WI38 (cell line): ENCODE results near the gene SIGLEC11.

ENCODE experiments used
- H3K4me3 ChIP-seq: 2 replicates; pipeline ENCODE4 v1.5.1; 2011; ENCODE audit warnings: low read depth, mild to moderate bottlenecking, control low read depth, low read length
- TF ChIP-seq, protein P1 (sequence below): IDR thresholded peaks from 2 replicates; pipeline ENCODE4 v1.5.1; 2012; ENCODE audit warnings: low read depth, mild to moderate bottlenecking, control low read depth, low read length

The SIGLEC11 gene

DNA sequence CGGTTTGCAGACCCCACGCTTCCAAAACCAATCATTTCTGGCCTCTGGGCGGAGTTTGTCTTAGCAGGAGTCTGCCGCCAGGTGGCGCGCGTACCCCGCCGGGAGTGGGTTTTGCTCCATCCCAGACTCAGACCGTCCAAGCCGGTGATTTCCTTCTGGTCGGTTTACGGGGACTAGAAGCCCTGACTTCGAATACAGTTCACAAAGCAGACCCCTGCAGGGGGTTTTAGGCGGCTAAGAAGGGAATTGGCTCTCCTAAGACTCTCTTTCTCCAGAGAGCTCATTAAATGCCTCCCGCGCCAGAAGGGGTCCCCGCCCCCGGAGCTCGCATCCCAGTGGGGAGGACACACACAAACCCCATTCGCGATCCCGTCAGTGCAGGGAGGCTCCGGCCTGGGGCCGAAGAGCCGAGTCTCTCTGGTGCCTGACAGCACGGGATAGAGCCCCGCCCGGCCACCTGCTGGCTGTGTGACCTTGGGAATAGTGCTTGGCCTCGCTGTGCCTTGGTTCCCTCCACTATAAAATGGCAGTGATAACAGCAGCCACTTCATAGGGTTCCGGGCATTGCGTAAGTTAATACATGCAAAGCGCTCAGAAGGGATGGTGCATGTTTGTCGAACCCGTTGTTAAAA is 23.1 kb downstream of the SIGLEC11 start:
- TF ChIP-seq, protein P1, sequence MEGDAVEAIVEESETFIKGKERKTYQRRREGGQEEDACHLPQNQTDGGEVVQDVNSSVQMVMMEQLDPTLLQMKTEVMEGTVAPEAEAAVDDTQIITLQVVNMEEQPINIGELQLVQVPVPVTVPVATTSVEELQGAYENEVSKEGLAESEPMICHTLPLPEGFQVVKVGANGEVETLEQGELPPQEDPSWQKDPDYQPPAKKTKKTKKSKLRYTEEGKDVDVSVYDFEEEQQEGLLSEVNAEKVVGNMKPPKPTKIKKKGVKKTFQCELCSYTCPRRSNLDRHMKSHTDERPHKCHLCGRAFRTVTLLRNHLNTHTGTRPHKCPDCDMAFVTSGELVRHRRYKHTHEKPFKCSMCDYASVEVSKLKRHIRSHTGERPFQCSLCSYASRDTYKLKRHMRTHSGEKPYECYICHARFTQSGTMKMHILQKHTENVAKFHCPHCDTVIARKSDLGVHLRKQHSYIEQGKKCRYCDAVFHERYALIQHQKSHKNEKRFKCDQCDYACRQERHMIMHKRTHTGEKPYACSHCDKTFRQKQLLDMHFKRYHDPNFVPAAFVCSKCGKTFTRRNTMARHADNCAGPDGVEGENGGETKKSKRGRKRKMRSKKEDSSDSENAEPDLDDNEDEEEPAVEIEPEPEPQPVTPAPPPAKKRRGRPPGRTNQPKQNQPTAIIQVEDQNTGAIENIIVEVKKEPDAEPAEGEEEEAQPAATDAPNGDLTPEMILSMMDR: peak; percentile 82
- H3K4me3 ChIP-seq: peak overlapping the region; percentile 54

DNA sequence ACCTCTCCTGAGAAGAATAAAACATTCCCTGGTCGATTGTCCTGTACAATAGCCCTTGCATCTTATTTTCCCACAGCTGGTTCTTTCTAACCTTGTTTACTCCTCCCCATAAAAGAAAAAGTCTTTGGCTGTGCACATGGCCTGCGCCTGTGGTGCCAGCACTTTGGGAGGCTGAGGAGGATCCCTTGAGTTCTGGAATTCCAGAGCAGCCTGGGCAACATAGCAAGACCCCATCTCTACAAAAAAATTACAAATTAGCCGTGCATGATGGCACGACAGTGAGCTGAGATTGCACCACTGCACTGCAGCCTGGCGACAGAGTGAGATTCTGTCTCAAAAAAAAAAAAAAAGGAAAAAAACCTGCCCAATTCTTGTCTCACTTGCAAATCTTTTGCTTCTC is 24.4 kb downstream of the SIGLEC11 start:
- H3K4me3 ChIP-seq: no peak overlapping the region
- TF ChIP-seq, protein P1: no peak

DNA sequence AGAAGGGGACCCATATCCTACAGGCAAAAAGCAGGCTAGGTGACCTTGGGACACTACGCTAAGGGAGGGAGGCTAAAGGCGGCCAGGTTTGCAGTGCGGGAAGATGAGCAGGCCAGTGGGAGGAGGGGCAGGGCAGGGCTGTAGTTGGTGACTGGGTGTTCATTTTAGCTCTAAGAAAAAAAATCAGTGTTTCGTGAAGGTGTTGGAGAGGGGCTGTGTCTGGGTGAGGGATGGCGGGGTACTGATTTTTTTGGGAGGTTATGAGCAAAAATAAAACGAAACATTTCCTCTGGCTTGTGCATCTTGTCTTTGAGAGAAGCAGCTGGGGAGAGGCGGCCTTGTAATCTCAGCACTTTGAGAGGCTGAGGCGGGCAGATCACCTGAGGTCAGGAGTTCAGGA is 27.3 kb downstream of the SIGLEC11 start:
- H3K4me3 ChIP-seq: no peak overlapping the region
- TF ChIP-seq, protein P1: no peak

DNA sequence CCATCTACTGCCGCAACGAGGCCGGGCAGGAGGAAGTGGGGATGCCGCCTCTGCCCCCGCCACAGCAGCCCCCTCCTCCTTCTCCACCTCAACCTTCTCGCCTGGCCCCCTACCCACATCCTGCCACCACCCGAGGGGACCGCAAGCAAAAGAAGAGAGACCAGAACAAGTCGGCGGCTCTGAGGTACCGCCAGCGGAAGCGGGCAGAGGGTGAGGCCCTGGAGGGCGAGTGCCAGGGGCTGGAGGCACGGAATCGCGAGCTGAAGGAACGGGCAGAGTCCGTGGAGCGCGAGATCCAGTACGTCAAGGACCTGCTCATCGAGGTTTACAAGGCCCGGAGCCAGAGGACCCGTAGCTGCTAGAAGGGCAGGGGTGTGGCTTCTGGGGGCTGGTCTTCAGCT is 28.2 kb downstream of the SIGLEC11 start:
- H3K4me3 ChIP-seq: no peak overlapping the region

DNA sequence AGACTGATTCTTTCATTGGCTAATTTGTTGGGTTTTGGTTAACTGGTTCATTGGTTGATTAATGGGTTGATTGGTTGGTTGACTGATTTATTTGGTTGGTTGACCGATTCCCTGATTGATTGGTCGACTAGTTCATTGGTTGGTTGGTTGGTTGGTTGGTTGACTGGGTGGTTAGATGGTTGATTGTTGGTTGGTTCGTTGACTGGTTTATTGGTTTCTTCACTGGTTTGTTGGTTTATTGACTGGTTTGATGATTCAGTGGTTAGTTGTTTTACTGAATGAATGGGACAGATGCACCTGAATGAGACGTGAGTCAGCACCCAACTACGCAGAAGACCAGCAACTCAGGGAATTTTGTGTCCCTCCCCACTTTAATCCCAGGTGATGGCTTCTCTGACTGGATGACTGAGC is 28.9 kb downstream of the SIGLEC11 start:
- H3K4me3 ChIP-seq: no peak overlapping the region
- TF ChIP-seq, protein P1: no peak

More for the DNA sequence above, 28.2 kb downstream of the SIGLEC11 start:
- TF ChIP-seq, protein P1: no peak

DNA sequence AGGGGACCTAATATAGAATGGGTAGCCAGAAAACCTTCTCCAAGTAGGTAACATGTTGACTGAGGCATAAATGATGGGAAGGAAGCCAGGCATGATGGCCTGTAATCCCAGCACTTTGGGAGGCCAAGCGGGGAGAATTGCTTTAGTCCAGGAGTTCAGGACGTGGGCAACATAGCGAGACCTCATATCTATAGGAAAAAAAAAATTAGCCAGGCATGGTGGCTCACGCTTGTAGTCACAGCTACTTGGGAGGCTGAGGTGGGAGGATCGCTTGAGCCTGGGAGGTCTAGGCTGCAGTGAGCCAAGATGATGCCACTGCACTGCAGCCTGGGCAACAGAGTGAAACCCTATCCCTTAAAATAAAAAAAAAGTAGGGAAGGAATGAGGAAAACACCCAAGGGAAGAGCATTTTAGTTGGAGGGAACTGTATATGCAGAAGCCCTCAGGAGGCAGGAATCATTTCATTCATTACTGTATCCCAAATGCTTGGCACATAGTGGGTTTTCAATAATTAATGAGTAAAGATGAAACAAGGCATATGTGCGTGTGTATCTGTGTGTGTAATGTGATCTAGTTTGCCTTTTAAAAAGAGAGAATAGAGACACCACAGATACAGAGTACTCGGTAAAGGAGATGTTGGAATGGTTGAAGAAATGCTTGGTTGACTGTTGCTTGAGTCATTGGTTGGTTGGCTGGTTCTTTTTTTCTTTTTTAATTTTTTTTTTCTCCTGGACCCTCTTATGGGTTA is 29.5 kb downstream of the SIGLEC11 start:
- TF ChIP-seq, protein P1: no peak
- H3K4me3 ChIP-seq: no peak overlapping the region

DNA sequence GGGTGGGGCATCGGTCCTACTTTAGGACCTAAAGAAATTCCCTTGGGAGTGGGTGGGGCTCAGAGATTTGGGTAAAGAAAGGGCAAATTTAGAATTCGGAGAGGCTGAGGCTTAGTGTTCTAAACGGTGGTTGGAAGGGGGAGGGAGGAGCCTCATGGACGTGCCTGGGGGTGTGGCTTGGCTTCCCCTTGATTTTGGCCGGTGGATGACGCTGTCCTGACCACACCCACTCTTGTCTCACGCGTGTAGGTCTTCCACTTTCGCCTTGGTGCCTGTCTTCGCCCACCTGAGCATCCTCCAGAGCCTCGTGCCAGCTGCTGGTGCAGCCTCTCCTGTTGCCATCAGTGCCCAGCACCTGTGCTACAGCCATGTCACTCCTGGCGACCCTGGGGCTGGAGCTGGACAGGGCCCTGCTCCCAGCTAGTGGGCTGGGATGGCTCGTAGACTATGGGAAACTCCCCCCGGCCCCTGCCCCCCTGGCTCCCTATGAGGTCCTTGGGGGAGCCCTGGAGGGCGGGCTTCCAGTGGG is 30.4 kb downstream of the SIGLEC11 start:
- TF ChIP-seq, protein P1: no peak
- no peak overlapping the region; the same call in 1 of the 2 replicates for H3K4me3 ChIP-seq
